SU-DHL-6 (cell line): ENCODE results near the gene CANX.
"Not testable (repeated sequence)": the region's sequence is repeated elsewhere in the genome, so short reads cannot be mapped to it uniquely, and the experiment has no call there.

Experiments used
- H2AFZ ChIP-seq: fragments of 200-600 bp; sonication (generic); 2 replicates; pipeline ENCODE4 v1.6.1; 2014; ENCODE audit warnings: low read depth, mild to moderate bottlenecking, moderate library complexity, mixed read lengths, antibody characterized with exemption, low read length; ENCODE audit not compliant: severe bottlenecking
- H3F3A ChIP-seq: fragments of 200-600 bp; shearing (Covaris generic); 2 replicates; pipeline ENCODE4 v1.6.0; 2016; ENCODE audit warnings: antibody characterized with exemption, mild to moderate bottlenecking; ENCODE audit not compliant: insufficient read depth
- H3K27ac ChIP-seq: fragments of 200-600 bp; sonication (generic); 2 replicates; pipeline ENCODE4 v1.5.1; 2016; ENCODE audit warnings: low read depth, mild to moderate bottlenecking, low read length, moderate library complexity, mixed read lengths
- H3K27me3 ChIP-seq: fragments of 200-600 bp; sonication (generic), shearing (Covaris generic); 2 replicates; pipeline ENCODE4 v1.6.0; 2014; ENCODE audit warnings: mild to moderate bottlenecking, low read length
- H3K36me3 ChIP-seq: fragments of 200-600 bp; sonication (generic); 2 replicates; pipeline ENCODE4 v1.6.1; 2014; ENCODE audit warnings: mild to moderate bottlenecking, low read length, mixed read lengths
- H3K4me2 ChIP-seq: fragments of 300-600, 200-600 bp; shearing (Covaris generic), sonication (generic); 2 replicates; pipeline ENCODE4 v1.6.0; 2014; ENCODE audit warnings: low read length, low read depth, mild to moderate bottlenecking; ENCODE audit not compliant: poor library complexity, severe bottlenecking
- H3K4me3 ChIP-seq: fragments of 200-600 bp; sonication (generic); 2 replicates; pipeline ENCODE4 v1.5.1; 2014; ENCODE audit warnings: antibody characterized with exemption, low read length, mild to moderate bottlenecking, mixed read lengths; ENCODE audit not compliant: insufficient read depth, poor library complexity, severe bottlenecking
- H3K79me2 ChIP-seq: fragments of 200-600 bp; sonication (generic); 2 replicates; pipeline ENCODE4 v1.6.1; 2014; ENCODE audit warnings: mild to moderate bottlenecking, low read length, moderate library complexity; ENCODE audit not compliant: insufficient read depth
- H3K9ac ChIP-seq: fragments of 200-600 bp; sonication (generic); 2 replicates; pipeline ENCODE4 v1.7.0; 2014; ENCODE audit warnings: mild to moderate bottlenecking, low read length
- H3K9me2 ChIP-seq: fragments of 200-600 bp; sonication (generic); replicated peaks from 2 replicates; pipeline ENCODE4 v1.6.1; 2014; ENCODE audit warnings: low read length; ENCODE audit not compliant: insufficient read depth
- H3K9me3 ChIP-seq: fragments of 200-600 bp; sonication (generic); 2 replicates; pipeline ENCODE4 v1.6.1; 2014; ENCODE audit warnings: low read length, mixed read lengths; ENCODE audit not compliant: insufficient read depth
- H4K20me1 ChIP-seq: fragments of 200-600 bp; sonication (generic); 2 replicates; pipeline ENCODE4 v1.6.1; 2014; ENCODE audit warnings: low read depth, mild to moderate bottlenecking, antibody characterized with exemption, low read length, moderate library complexity, mixed read lengths
- EZH2phosphoT487 ChIP-seq: fragments of 200-600 bp; sonication (generic), shearing (Covaris generic); conservative IDR thresholded peaks from 2 replicates; pipeline ENCODE4 v1.6.1; 2018; ENCODE audit warnings: mild to moderate bottlenecking, antibody characterized with exemption, low read length, moderate library complexity, mixed read lengths
- TF ChIP-seq, protein P1 (sequence below): fragments of 200-600 bp; sonication (generic); IDR thresholded peaks from one replicate; pipeline ENCODE4 v1.5.1; 2017; ENCODE audit warnings: antibody characterized with exemption, mild to moderate bottlenecking, low read length, moderate library complexity; ENCODE audit not compliant: insufficient read depth, poor library complexity, severe bottlenecking

Gene CANX

DNA sequence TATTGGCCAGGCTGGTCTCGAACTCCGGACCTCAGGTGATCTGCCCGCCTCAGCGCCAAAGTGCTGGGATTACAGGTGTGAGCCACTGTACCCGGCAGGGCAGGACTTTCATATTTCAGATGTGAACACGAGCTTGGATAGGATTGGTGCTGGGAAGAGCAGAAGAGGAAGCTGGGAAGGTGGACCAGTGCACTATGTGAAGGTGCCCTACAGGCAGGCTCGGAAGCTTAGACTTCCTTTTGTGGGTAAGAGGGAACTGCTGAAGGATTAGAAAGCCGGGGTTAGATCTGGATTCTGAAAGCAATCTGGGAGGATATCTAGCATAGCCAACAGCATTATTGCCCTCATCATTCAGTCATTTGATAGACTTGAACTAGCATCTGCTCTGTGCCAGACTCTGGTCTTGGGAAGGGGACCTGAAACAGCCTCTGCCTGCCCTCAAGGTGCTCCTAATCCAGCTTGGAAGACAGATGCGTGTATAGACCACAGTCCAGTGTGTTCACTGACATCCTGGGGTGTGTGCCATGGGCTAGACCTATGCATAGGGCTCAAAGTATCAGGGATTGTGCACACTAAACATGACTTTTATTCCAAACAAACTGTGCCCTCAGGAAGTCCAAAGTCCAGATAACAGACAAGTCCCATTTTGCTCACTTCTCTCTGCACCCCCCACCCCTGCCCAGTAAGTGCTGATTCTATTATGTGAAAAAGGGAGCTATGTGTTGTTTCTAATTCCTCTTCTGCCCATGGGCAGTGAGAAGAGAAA is 18.6 kb upstream of the CANX start:
- Histone ChIP-seq H3K9me3 (no peaks in the 10 kb centered on the region), H3K36me3 (no peaks in the 10 kb centered on the region)

DNA sequence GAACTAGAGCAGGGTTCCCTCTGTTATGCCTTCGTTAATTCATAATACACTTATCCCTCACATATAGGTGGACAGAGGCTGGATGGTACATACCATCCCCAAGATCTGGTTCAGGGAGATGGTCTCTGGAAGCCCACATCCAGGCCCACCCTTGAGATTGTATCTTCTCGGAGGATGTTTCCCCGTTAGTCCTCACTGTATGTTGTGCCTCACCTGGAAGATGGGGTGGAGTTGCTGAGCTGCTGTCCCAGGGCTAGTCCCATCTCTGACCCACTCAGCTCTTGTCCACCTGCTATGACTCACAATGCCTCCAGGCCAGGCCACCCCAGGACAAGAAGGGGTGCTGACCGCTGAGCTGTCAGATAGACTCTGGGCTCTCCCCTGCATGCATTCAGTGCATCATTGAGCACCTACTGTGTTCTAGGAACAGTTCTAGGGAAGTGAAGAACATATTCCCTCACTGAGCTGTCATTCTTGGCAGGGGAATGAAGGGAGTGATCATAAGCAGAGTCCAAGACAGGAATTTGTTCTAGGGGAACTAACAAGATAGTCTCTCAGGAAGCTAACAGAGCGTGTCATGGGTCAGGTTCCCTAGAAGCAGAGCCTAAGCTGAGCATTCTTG is 17.9 kb upstream of the CANX start, which contains the start of gene CBY3:
CBY3 (minus strand) TSS at position 255 of the 622 bp plus-strand sequence; CDS start at position 139, 116 bp downstream.
- Histone ChIP-seq H3K9ac (no peak within 1 kb of the TSS), H3K36me3 (no peaks in the 10 kb centered on the region), H3K9me3 (no peaks in the 10 kb centered on the region), H2AFZ (no peak within 1 kb of the TSS), H3K79me2 (peaks cover 9% of the 10 kb centered on the region), H3K9me2 (no peaks in the 10 kb centered on the region), H3K4me2 (peak within 1 kb of the TSS; percentile 14), H4K20me1 (no peaks in the 10 kb centered on the region), H3K27ac (no peak within 1 kb of the TSS), H3K4me3 (no peak within 1 kb of the TSS), H3F3A (peaks cover 10% of the 10 kb centered on the region; the same call in 1 of the 2 replicates), H3K27me3 (no peaks in the 10 kb centered on the region)
- TF ChIP-seq, protein P1, sequence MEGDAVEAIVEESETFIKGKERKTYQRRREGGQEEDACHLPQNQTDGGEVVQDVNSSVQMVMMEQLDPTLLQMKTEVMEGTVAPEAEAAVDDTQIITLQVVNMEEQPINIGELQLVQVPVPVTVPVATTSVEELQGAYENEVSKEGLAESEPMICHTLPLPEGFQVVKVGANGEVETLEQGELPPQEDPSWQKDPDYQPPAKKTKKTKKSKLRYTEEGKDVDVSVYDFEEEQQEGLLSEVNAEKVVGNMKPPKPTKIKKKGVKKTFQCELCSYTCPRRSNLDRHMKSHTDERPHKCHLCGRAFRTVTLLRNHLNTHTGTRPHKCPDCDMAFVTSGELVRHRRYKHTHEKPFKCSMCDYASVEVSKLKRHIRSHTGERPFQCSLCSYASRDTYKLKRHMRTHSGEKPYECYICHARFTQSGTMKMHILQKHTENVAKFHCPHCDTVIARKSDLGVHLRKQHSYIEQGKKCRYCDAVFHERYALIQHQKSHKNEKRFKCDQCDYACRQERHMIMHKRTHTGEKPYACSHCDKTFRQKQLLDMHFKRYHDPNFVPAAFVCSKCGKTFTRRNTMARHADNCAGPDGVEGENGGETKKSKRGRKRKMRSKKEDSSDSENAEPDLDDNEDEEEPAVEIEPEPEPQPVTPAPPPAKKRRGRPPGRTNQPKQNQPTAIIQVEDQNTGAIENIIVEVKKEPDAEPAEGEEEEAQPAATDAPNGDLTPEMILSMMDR, result no peak
- TF ChIP-seq EZH2phosphoT487, result no peak

More for the DNA sequence above, 18.6 kb upstream of the CANX start:
- no peaks in the 10 kb centered on the region for H3K27me3 ChIP-seq
- no peaks in the 10 kb centered on the region for H4K20me1 ChIP-seq
- no peak overlapping the region for H3K9ac ChIP-seq
- H3K4me3 ChIP-seq, result no peak overlapping the region
- no peaks in the 10 kb centered on the region for H3K9me2 ChIP-seq
- peak overlapping the region; percentile 14 for H3K4me2 ChIP-seq
- peaks cover 9% of the 10 kb centered on the region for H3K79me2 ChIP-seq
- peaks cover 10% of the 10 kb centered on the region; the same call in 1 of the 2 replicates for H3F3A ChIP-seq
- H3K27ac ChIP-seq, result no peak overlapping the region
- TF ChIP-seq EZH2phosphoT487, result no peak
- TF ChIP-seq, protein P1, result no peak
- no peak overlapping the region for H2AFZ ChIP-seq

DNA sequence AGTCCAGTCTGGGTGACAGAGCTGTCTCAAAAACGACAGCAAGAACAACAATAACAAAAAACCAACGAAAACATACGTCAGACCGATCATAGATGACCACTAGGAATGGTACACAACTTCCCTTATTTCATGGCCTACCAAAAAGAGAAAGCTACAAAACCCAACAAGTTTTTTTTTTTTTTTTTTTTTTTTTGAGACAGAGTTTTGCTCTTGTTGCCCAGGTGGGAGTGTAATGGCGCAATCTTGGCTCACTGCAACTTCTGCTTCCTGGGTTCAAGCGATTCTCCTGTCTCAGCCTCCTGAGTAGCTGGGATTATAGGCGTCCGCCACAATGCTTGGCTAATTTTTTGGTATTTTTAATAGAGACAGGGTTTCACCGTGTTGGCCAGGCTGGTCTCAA is 9.6 kb upstream of the CANX start:
- H3K9ac ChIP-seq, H3K36me3 ChIP-seq, H3K27me3 ChIP-seq, H3K4me3 ChIP-seq, H2AFZ ChIP-seq, H3K9me2 ChIP-seq, H3K27ac ChIP-seq, H4K20me1 ChIP-seq, H3F3A ChIP-seq, H3K9me3 ChIP-seq, H3K79me2 ChIP-seq, H3K4me2 ChIP-seq: not testable (repeated sequence)

DNA sequence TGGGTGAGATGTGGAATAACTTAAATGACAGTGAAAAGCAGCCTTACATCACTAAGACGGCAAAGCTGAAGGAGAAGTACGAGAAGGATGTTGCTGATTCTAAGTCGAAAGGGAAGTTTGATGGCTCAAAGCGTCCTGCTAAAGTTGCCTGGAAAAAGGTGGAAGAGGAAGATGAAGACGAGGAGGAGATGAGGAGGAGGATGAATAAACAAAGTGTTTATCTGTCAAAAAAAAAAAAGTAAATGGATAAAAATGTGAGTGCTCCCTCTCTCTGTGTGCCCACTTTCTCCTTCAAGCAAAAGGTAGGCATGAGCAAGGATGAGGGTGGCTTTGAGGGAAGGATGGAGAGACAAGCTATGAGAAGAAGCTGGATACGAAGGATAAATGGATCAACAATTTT is 4.2 kb upstream of the CANX start:
- peaks cover 8% of the 10 kb centered on the region for H3K79me2 ChIP-seq
- no peaks in the 10 kb centered on the region for H3K9me3 ChIP-seq
- peaks cover 9% of the 10 kb centered on the region; the same call in 1 of the 2 replicates for H3F3A ChIP-seq
- H3K9ac ChIP-seq, result no peak overlapping the region
- H3K4me2 ChIP-seq, result no peak overlapping the region
- no peak overlapping the region for H3K27ac ChIP-seq
- no peaks in the 10 kb centered on the region for H3K36me3 ChIP-seq
- H2AFZ ChIP-seq, result no peak overlapping the region
- no peaks in the 10 kb centered on the region; the same call in 1 of the 2 replicates for H4K20me1 ChIP-seq
- H3K4me3 ChIP-seq, result no peak overlapping the region
- no peaks in the 10 kb centered on the region for H3K9me2 ChIP-seq
- H3K27me3 ChIP-seq, result no peaks in the 10 kb centered on the region
- TF ChIP-seq, protein P1, result no peak
- TF ChIP-seq EZH2phosphoT487, result no peak
